ENCODE measurements around the gene CTNND2. TPM values are rescaled to one million over a fixed set of nuclear protein-coding genes. Genes with fewer than 3 reads are reported as not detected.

CTNND2 gene
- total RNA-seq, 2 donors from 2014 or later = not detected

GRCh38 chr5:11700391-11700790 lies 203.9 kb downstream of the CTNND2 start:
- H3K27me3 ChIP-seq (replicated peaks; ENCODE audit: insufficient read depth) = no peaks in the 10 kb centered on the region
- no peak overlapping the region for H3K27ac ChIP-seq
- no peak for TF ChIP-seq CTCF (IDR thresholded peaks at IDR 0.05)
- DNase-seq (ENCODE audit: low spot score) (no peak), ATAC-seq (ENCODE audit: insufficient number of reproducible peaks, low FRiP score, low read depth) (no peak)
- no peaks in the 10 kb centered on the region for H3K4me1 ChIP-seq (ENCODE audit: control insufficient read depth in 1 of 2, low read depth in 2 of 2)
- no peaks in the 10 kb centered on the region for H3K9me3 ChIP-seq
- no peaks in the 10 kb centered on the region for H3K36me3 ChIP-seq
- no peak overlapping the region for H3K4me3 ChIP-seq

DNA sequence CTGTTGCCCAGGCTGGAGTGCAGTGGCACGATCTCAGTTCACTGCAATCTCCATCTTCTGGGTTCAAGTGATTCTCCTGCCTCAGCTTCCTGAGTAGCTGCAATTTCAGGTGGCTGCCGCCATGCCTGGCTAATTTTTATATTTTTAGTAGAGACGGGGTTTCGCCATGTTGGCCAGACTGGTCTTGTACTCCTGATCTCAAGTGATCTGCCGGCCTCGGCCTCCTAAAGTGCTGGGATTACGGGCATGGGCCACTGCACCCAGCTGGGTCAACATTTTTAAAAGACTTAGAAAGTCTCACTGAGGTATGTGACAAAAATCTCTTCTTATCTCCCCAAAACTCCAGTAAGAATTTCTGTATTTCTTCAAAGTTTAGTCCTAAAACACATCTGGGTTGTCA lies 211.6 kb downstream of the CTNND2 start:
- Histone ChIP-seq H3K4me3 (no peak overlapping the region), H3K9me3 (no peaks in the 10 kb centered on the region), H3K36me3 (no peaks in the 10 kb centered on the region), H3K27me3 (replicated peaks; ENCODE audit: insufficient read depth) (no peaks in the 10 kb centered on the region), H3K4me1 (ENCODE audit: control insufficient read depth in 1 of 2, low read depth in 2 of 2) (no peaks in the 10 kb centered on the region), H3K27ac (no peak overlapping the region)
- DNase-seq (ENCODE audit: low spot score) (no peak), ATAC-seq (ENCODE audit: insufficient number of reproducible peaks, low FRiP score, low read depth) (no peak)
- TF ChIP-seq CTCF (IDR thresholded peaks at IDR 0.05) = no peak

DNA sequence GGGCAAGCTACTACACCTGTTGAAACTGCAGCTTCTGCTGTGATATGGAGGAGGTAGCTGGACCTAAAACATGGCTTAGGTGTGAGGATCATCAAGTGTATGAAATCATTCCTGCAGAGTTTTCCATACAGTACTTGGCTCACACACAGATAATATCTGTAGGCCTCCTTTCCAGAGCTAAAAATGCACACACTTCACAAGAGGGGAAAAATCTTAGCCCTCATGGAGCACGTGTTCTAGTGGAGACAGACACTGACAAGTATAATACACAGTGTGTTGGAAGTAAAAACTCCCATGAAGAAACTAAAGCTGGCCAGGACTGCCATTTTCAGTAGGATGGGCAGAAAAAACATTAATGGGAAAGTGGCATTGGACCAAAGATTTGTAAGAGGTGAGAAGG lies 216.7 kb downstream of the CTNND2 start:
- H3K4me1 ChIP-seq (ENCODE audit: control insufficient read depth in 1 of 2, low read depth in 2 of 2) = no peaks in the 10 kb centered on the region
- ATAC-seq (ENCODE audit: insufficient number of reproducible peaks, low FRiP score, low read depth) (no peak), DNase-seq (ENCODE audit: low spot score) (no peak)
- no peaks in the 10 kb centered on the region for H3K36me3 ChIP-seq
- H3K9me3 ChIP-seq = no peaks in the 10 kb centered on the region
- H3K27ac ChIP-seq = no peak overlapping the region
- TF ChIP-seq CTCF (IDR thresholded peaks at IDR 0.05) = no peak
- H3K4me3 ChIP-seq = no peak overlapping the region
- no peaks in the 10 kb centered on the region for H3K27me3 ChIP-seq (replicated peaks; ENCODE audit: insufficient read depth)

DNA sequence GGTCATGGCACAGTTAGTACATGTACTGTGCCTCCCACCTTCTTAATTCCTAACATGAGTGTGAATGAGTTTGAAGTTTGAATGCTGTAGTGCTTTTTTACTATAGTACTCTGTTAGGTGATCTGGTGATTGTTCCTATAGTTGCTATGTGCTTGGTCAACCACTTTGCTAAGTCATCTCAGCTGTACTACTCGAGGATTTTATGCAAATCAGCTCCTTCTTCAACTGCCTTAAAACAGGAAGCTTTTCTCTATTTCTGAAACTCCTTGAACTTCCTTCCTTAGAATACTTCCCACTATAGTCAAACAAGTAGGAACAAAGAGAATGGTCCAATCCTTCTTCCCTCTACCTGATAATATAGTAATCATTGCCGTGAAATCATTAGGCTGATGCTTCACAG lies 219.6 kb downstream of the CTNND2 start:
- Histone ChIP-seq H3K9me3 (no peaks in the 10 kb centered on the region), H3K27ac (no peak overlapping the region), H3K4me1 (ENCODE audit: control insufficient read depth in 1 of 2, low read depth in 2 of 2) (no peaks in the 10 kb centered on the region), H3K27me3 (replicated peaks; ENCODE audit: insufficient read depth) (no peaks in the 10 kb centered on the region), H3K4me3 (no peak overlapping the region), H3K36me3 (no peaks in the 10 kb centered on the region)
- ATAC-seq (ENCODE audit: insufficient number of reproducible peaks, low FRiP score, low read depth) = no peak
- TF ChIP-seq CTCF (IDR thresholded peaks at IDR 0.05) = no peak
- no peak for DNase-seq (ENCODE audit: low spot score)

DNA sequence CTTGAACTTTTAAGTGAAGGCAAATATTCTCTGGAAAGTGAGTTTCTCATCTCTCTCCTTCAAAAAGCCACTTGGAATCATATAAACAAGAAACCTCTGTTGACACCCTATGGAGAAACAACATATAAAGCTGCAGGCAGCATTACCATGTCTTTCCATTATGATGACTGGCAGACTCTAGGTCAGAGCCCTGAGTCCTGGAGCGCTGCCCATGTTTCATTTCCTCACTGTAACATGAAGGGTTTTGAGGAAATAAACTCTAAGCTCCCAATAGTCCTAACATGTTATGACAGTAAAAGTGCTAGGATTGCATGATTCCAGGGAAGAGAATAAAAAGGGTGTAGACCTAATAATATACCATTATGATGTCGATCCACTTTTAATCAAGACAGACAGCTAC lies 220.6 kb downstream of the CTNND2 start:
- no peaks in the 10 kb centered on the region for H3K4me1 ChIP-seq (ENCODE audit: control insufficient read depth in 1 of 2, low read depth in 2 of 2)
- no peak overlapping the region for H3K27ac ChIP-seq
- H3K9me3 ChIP-seq = no peaks in the 10 kb centered on the region
- H3K4me3 ChIP-seq = no peak overlapping the region
- ATAC-seq (ENCODE audit: insufficient number of reproducible peaks, low FRiP score, low read depth) = no peak
- DNase-seq (ENCODE audit: low spot score) = no peak
- TF ChIP-seq CTCF (IDR thresholded peaks at IDR 0.05) = no peak
- no peaks in the 10 kb centered on the region for H3K27me3 ChIP-seq (replicated peaks; ENCODE audit: insufficient read depth)
- no peaks in the 10 kb centered on the region for H3K36me3 ChIP-seq

Data from thoracic aorta (tissue), 2 donors.